NCI-H1694 treated with DMSO at 0.1 percent for 48 hours (cell line): ENCODE results near the gene ADCY10.
"Not testable (repeated sequence)": the region's sequence is repeated elsewhere in the genome, so short reads cannot be mapped to it uniquely, and the experiment has no call there.

Experiments used
- DNase-seq: peaks from one replicate; lab custom pipeline; 2025; lab: John Stamatoyannopoulos, UW

ADCY10 gene

DNA sequence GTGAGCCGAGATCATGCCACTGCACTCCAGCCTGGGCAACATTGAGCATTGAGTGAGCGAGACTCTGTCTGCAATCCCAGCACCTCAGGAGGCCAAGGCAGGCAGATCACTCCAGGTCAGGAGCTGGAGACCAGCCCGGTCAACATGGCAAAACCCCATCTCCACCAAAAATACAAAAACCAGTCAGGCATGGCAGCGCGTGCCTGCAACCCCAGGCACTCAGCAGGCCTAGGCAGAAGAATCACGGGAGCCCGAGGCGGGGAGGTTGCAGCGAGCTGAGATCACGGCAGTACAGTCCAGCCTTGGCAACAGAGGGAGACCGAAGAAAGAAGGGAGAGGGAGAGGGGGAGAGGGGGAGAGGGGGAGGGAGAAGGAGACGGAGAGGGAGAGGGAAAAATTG is 107.3 kb downstream of the ADCY10 start:
- not testable (repeated sequence) for DNase-seq

DNA sequence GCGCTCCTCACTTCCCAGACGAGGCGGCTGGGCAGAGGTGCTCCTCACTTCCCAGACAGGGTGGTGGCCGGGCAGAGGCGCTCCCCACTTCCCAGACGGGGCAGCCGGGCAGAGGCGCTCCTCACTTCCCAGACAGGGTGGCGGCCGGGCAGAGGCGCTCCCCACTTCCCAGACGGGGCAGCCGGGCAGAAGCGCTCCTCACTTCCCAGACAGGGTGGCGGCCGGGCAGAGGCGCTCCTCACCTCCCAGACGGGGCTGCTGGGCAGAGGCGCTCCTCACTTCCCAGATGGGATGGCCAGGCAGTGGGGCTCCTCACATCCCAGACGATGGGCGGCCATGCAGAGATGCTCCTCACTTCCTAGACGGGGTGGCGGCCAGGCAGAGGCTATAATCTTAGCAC is 107.7 kb downstream of the ADCY10 start:
- not testable (repeated sequence) for DNase-seq

DNA sequence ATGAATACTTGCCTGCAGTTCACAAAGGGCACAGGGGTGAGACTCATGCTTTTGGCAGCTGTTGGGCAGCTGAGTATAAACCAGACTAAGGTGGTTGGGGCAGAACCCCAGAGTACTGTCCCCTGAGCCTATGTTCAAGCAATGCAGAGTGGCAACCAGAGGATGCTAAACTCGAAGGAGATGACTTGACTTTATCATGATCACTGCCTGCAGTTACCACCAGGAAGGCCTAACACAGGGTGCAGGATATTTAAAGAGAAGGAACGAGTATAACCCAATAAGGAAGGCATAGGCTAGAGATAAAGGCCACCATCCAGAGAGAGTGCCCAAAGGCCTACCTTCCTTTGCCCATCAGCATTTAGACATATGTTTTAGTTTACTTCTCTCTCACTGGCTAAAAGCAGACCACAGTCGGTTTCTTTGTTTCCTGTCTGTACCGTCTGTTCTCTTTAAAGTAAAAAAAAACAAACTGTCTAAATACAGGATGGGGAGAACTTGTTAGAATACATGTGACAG is 108.8 kb downstream of the ADCY10 start:
- no peak for DNase-seq

DNA sequence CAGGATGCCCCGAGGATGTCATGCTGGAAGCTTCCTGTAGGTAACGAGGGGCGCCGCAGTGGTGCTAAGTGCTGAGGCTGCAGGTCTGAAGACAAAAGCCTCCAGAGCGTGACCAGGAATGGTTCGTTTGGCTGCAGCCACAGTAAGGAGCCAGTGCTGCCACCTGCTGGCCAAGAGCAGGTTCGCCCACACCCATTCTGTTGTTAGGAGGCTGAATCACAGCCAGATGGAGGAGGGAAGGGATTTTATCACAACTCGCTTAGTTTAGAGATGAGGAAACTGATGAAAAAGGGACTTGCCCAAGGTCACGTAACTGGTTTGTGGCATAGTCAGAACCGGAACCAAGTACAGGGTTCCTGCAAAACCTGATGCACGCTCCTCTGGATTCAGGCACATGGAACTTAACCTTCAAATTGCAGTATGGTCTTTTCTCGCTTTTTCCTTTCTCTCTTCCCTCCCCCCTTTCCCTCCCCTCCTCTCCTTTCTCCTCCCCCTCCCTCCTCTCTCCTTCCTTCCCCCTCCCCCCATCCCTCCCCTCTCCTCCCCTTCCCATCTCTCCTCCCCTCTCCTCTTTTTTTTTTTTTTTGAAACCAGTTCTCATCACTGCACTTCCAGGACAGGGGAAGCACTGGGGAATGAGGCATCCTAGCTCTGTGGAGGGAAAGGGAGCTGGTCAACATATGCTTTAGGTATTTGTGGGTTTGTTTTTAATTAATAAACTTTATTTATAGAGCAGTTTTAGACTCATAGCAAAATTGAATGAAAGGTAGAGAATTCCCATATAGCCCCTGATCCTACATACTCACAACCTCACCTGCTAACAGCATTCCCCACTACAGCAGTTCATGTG is 110.4 kb downstream of the ADCY10 start:
- DNase-seq: peak; percentile 91

DNA sequence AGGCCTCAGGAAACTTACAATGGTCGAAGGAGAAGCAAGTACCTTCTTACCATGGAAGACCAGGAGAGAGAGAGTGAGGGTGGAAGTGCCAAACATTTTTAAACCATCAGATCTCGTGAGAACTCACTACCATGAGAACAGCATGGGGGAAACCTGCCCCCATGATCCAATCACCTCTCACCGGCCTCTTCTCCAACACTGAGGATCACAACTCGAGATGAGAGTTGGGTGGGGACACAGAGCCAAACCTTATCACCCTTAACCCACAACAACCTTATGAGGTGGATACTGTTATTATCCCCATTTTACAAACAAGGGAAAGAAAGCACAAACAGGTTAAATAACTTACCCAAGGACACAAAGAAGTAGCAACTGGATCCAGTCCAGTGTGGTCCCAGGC is 111.7 kb downstream of the ADCY10 start:
- no peak for DNase-seq

DNA sequence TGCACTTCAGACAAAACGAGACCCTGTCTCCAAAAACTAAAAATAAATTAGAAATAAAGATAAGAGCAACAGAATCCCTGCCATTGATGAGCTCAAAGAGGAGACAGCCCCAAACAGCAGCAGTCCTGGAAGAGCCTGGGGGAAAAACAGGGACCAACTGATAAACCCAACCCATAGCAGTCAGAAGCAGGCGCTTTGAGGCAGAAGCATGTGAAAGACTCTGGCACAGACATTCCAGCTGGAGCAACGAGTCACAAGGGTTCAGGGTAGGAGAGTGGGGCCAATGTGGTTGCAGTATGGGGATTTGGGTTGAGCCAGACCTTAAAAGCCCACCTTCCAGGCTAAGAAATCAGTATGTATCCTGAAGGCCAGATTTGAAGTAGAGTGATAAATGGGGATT is 113.7 kb downstream of the ADCY10 start:
- DNase-seq: no peak

DNA sequence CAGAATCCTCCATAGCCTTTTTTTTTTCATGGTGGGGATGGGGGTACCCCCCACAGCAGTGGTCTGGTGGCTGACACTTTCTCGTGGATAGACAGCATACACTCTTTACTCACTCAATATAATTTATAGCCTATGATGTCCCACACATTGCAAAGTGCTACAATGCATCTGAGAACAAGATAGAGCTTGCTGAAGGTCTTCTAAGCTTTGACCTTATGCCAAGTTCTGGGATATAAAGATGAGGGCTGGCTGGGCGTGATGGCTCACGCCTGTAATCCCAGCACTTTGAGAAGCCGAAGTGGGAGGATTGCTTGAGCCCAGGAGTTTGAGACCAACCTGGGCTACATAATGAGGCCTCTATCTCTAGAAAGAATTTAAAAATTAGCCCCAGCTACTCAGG is 114.2 kb downstream of the ADCY10 start:
- no peak for DNase-seq

DNA sequence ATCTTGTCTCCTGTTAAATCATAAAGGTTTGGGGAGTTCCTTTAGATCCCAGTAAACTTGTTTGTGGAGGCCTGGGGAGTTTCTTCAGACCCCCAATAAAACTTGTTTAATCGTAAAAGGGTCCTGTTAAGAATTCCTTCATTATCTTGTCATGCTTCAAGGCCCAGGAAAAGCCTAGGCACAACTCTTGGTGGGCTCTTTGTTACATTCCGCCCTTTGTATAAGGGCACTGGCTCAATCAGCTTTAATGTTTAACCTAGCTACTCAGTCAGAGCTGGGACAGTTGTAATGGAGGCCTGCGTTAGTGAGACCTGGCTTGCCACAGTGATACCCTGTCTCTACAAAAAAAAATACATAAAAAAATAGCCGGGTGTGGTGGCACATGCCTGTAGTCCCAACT is 115.0 kb downstream of the ADCY10 start:
- DNase-seq: no peak

DNA sequence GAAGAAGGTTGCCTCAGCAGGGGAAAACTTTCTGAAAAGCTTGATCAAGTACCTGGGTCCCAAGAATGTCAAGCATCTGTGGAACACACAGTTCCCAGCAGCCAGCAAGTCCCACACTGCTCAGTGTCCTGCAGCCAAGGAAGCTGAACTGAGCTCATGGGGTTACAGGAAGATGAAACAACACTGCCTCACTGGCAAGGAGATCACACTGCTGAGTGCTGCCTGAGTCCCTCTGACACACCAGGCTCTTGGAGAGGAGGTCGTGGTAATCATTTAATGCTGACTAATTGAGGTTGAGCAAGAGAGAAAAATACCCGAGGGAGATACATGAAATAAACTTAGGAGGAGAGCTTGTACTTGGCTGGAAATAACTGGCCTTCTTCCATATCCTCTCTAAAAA is 116.9 kb downstream of the ADCY10 start:
- no peak for DNase-seq

DNA sequence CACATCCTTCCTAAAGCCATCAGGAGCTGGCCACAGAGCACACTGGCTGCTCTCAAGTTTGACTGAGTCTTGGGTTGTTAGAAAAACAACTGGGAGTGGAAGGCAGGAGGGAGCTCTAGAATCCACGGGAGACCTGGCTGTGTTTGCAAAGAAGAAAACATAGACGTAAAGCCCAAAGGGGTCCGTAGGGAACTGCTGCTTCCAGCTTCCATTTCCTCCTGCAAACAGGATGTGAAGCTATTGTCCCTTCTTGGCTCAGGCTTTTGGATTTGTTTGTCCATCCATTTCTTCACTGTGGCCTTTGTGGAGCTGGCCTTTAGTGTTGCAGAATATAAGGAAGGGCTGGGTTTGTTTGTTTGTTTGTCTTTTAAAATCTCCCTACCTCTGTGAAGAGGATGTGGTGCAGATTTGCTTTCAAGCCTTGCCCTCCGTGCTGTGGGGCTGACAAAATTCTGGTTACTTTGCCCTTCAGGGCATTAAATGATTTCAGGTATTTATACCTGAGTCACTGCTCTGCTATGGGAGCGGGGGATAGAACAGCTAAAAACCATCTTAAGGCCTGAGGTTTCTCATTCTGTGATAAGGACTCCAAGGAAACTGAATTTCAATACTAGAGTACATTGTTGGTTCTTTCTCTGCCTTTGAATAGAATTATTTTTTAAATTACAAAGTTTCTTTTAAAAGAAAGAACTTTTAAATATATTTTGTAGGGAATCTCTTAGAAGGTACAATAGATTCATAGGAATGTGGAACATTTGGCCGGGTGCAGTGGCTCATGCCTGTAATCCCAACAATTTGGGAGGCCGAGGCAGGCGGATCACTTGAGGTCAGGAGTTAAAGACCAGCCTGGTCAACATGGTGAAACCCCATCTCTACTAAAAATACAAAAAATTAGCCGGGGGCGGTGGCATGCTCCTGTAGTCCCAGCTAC is 117.9 kb downstream of the ADCY10 start:
- no peak for DNase-seq

DNA sequence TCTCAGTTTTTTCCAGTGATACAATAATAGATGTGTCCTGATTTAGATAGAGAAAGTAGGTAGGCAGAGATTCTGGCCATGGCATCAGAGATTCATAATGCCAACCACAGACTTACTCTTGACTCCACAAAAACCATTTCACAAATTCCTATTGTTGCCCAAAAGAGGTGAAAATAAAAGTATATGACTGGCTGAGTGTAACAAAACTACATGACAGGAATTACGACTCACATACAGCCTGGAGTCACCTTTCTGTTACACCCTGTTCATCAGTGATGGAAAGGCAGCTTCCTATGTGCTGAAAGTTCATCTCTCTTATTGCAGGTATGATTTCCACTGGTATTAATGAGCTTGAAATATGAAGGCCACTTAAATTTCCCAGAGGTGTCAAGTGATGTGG is 119.9 kb downstream of the ADCY10 start:
- DNase-seq: no peak

DNA sequence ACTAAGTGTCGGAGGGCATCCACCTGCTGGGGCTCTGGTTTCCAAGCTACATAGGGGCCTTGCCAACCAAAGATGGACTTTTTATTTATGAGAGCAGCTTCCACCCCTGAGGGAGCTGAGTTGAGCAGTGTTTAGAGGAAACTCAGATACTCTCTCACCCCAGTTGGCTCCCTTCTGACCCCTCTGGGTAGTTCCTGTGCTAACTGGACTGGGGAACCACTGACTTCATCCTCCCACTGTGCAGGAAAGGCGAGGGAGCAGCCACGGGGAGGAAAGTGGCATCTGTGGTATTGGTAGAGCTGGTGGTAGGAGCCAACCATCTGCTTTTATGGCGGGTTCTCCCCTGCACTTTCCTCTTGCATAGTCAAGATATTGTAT is 121.8 kb downstream of the ADCY10 start:
- no peak for DNase-seq

DNA sequence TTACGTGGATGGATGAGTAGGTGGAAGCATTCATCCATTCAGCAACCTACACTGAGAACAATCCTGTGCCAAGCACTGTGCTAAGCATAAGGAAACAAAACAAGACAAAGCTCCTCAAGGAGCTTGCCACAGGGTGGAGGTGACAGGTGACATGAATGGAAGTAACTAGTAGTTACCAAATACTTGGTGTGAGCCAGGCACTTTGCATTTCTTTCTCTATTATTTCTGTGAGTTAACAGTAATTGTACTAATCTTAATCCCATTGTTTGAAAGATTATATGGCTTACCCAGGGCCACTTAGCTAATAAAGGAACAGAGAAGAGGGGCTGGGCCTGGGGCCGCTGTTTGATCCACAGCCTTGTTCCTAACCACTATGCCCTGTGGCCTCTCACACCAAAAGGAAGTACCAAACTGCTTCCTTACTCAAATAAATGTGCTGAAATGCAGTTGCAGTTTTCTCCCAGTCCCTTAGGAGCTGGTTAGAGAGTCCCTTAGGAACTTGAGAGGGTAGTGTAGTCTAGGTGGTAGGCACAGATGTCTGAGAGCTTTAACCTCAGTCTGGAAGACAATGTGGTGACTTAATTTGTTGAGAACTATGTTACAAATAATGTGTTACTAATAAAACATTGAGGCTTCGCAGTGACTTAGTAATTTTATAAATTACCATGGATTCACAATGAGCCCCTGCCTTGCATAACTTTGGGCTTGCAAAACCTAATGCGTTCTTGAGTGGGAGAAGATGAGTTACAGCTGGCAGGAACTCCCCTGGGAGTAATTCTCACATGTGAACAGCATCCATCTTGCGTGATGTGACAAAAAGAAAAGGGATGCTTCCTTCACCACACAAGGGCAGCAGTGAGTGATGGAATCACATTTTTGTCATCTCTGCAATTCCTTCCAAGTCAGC is 122.4 kb downstream of the ADCY10 start:
- DNase-seq: no peak

DNA sequence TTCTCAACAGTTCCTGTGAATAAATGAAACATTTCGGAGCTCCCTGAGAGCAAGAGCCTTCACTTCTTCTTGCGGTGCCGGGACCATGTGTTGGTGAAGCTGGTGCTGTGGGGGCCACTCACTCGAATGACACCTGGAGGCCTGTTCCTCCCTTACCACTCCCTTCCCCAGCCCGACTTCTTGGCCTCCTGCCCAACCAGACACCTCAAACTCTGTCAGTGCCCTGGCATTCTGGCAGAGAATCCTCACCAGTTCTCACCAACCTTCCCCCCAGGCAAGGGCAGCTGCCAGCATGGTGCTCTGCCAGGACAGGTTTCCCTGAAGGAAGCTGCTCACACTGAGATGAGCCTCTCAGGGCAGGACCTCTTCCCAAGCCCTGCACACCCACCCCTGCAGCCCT is 123.8 kb downstream of the ADCY10 start:
- DNase-seq: no peak

DNA sequence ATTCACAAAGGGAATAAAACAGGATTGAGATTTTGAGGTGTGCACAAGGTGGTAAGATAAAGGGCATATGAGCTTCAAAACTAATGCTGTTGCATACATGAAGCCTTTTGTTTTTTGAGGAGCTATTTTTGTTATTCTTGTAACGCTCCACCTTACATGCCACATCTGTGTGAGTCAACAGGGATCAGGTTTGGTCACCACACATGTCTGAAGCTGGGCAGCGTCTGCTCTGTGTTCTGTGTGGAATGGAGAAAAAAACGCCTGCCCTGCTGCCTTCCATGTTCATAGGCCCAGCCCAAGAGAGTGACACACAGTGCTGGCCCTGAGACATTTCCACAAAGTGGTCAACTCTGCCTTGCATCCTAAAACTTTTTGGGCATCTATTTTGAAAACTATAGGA is 124.4 kb downstream of the ADCY10 start:
- DNase-seq: no peak

DNA sequence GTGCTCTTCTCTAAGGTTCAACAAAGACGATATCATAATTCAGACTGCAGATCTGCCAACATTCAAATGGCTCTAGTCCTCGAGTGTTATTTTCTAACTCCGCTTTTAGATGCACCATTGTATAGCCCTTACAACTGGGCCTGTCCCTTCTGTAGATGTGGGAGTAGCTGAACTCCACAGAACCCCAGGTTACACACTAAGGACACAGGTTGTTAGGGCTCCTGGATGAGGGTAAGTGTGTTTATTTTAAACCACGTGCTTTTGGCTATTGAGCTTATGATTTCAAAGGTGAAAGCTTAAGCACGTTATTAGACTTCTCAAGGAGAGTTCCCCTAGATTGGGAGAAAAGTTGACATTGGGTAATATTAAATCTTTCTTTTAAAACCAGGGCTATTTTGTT is 127.4 kb downstream of the ADCY10 start:
- no peak for DNase-seq

DNA sequence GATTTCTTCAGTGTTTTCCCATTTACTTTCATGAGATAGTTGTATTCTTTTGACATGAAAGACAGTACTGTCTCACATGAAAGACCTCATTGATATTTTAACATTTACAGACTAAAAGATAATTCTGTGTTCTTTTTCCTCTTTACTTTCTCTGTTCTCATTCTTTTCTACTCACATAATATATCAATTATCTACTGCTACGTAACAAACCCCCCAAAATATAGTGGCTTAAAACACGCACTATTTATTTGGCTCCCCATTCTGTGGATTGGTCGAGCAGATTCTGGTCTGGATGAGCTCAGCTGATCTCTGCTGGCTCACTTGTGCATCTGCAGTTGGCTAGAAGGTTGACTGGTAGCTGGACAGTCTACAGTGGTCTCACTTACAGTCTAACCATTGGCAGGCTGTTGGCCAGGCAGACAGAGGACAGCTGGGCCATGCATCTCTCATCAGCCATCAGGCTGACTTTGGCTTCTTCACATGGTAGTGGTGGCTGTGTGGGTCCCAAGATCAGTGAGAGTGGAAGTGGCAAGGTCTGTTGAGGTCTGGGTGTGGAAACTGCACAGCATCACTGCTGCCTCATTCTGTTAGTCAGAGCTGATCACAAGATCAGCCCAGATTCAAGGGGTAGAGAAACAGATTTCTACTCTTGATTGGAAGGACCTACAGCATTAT is 128.9 kb downstream of the ADCY10 start:
- DNase-seq: no peak

DNA sequence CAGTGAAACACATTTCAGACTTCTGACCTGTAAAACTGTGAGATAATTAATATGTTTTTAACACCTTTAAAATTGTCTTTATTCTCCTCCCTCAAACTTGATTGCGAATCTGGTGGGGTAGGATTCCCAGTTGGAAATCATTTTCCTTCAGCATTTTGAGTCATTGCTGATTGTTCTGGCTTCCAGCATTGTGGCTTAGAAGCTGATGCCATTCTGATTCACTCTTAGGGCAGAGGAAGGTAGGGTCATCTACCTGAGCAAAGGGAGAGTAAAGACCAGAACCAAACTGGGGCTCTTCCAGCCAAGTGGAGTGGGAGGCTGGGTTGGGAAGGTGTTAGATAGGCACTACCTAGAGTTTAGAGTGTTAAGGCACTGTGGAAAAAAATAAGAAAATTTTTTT is 131.0 kb downstream of the ADCY10 start:
- DNase-seq: no peak

DNA sequence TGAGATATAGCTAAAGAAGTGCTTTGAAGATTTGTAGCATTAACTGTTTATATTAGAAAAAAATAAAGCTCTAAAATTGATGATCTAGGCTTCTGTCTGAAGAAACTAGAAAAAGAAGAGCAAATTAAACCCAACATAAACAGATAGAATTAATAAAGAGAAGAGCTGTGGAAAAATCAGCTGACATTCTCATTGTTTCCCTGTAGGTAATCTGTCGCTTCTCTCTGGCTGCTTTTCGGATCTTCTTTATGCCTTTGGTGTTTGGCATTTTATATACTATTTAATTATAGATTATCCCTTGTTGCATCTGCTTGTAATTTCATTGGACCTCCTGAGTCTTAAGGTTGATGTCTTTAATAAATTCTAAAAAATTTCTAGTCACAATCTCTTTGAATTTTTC is 132.4 kb downstream of the ADCY10 start:
- DNase-seq: no peak

DNA sequence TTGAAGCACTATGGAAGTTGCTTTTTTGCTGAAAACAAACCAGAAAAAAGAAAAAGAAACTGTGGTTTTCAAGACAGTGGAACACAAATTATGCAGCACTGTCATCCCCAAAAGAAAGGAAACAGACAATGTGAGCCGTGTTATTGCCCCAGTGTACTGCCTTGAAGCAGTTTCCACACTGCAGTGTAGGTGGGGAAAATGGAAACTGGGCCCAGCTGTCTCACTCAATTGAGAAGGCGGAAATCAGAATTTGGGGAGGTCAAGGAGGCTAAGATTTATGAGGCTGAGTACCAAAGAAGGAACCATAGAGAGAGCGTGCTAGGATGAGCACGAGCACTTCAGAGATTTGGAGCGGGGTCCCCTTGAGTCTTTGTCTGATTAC is 136.7 kb downstream of the ADCY10 start:
- DNase-seq: no peak

DNA sequence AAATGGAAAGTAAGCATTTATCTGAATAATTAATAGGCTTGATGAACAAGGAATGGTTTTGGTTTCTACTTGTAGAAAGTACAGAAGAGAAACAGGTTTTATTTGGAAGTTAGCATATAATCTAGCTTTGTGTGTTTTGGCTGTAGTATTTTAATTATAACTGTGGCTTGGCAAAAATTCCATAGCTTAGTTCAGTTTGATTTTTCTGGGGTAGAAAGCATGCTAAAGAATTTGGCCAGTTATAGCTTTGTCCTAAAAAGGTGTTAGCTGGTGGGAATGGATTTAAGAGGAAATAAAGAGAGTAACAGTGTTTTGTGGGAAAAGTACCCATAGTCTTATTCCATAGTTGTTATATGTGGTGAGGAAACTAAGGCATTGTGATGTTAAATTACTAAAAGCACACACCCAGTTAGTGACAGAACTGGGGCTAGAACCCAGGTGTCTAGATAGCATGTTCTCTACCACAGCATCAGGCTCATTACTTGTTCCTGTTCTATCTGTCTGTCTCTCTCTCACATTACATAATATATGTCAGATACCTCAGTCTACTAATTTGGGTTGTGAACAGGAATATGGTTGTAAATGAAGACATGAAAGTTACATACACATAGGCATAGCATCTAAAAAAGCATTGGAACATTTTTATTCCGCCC is 137.2 kb downstream of the ADCY10 start:
- no peak for DNase-seq
